ENCODE measurements around the gene POLR2J3.
"Not testable (repeated sequence)": the region's sequence is repeated elsewhere in the genome, so short reads cannot be mapped to it uniquely, and the experiment has no call there.

POLR2J3 gene

GRCh38 chr7:102572261-102573239 lies at the start of gene POLR2J3:
POLR2J3 (minus strand) TSS chr7:102572583; CDS start chr7:102572521, 62 bp downstream.
- not testable (repeated sequence) for DNase-seq

- not testable (repeated sequence) for DNase-seq
Measured at GRCh38 chr7:102618122-102618521, 45.7 kb upstream of the POLR2J3 start.

GRCh38 chr7:102616507-102617125 lies 44.2 kb upstream of the POLR2J3 start, which contains the start of gene RASA4:
RASA4 (minus strand) TSS chr7:102616756; CDS start chr7:102616689, 67 bp downstream.
- not testable (repeated sequence) for DNase-seq

- DNase-seq, result not testable (repeated sequence)
Measured at GRCh38 chr7:102615930-102616329, 43.5 kb upstream of the POLR2J3 start.

- not testable (repeated sequence) for DNase-seq
Measured at GRCh38 chr7:102614873-102615272, 42.5 kb upstream of the POLR2J3 start.

- not testable (repeated sequence) for DNase-seq
Measured at GRCh38 chr7:102614346-102614697, 41.9 kb upstream of the POLR2J3 start.

GRCh38 chr7:102613575-102614345 lies 41.4 kb upstream of the POLR2J3 start:
- DNase-seq, result not testable (repeated sequence)

GRCh38 chr7:102611675-102612325 lies 39.4 kb upstream of the POLR2J3 start:
- DNase-seq, result not testable (repeated sequence)

- not testable (repeated sequence) for DNase-seq
Measured at GRCh38 chr7:102611013-102611674, 38.8 kb upstream of the POLR2J3 start.

- DNase-seq, result not testable (repeated sequence)
Measured at GRCh38 chr7:102610441-102610840, 38.1 kb upstream of the POLR2J3 start.

GRCh38 chr7:102609734-102610133 lies 37.4 kb upstream of the POLR2J3 start:
- not testable (repeated sequence) for DNase-seq

- not testable (repeated sequence) for DNase-seq
Measured at GRCh38 chr7:102606848-102607247, 34.5 kb upstream of the POLR2J3 start.

- DNase-seq, result not testable (repeated sequence)
Measured at GRCh38 chr7:102604431-102605145, 32.2 kb upstream of the POLR2J3 start.

- DNase-seq, result not testable (repeated sequence)
Measured at GRCh38 chr7:102602317-102602716, 29.9 kb upstream of the POLR2J3 start.

GRCh38 chr7:102599699-102600098 lies 27.3 kb upstream of the POLR2J3 start:
- DNase-seq, result not testable (repeated sequence)

GRCh38 chr7:102596036-102596435 lies 23.7 kb upstream of the POLR2J3 start:
- not testable (repeated sequence) for DNase-seq

GRCh38 chr7:102593637-102594334 lies 21.4 kb upstream of the POLR2J3 start:
- not testable (repeated sequence) for DNase-seq

GRCh38 chr7:102592477-102593019 lies 20.2 kb upstream of the POLR2J3 start:
- DNase-seq, result not testable (repeated sequence)

- DNase-seq, result not testable (repeated sequence)
Measured at GRCh38 chr7:102589857-102590256, 17.5 kb upstream of the POLR2J3 start.

- not testable (repeated sequence) for DNase-seq
Measured at GRCh38 chr7:102583495-102583894, 11.1 kb upstream of the POLR2J3 start.

Measured in NCI-H1092 (cell line).